ENCODE results near the gene DPYSL4. TPM values are rescaled to one million over a fixed set of nuclear protein-coding genes. Genes with fewer than 3 reads are reported as not detected.

Gene DPYSL4
- total RNA-seq, 2 experiments from 2014 or later: 20.9 to 23.2 TPM

- ATAC-seq: peak; percentile 55
- DNase-seq: peak; percentile 41
- intact Hi-C loops (cut with micrococcal nuclease): no loop called here
- Mint-ChIP-seq H3K36me3 (ENCODE audit: low read depth) (peaks cover 2% of the 10 kb centered on the region), H3K27me3 (peaks cover 15% of the 10 kb centered on the region), H3K4me3 (no peak overlapping the region), H3K9me3 (no peaks in the 10 kb centered on the region), H3K27ac (no peak overlapping the region), H3K4me1 (ENCODE audit: low read depth) (no peaks in the 10 kb centered on the region)
- POLR2A ChIA-PET: no interaction called here
- CTCF ChIA-PET: no interaction called here
- no peak for TF ChIP-seq CTCF (IDR thresholded peaks at IDR 0.05)
Observed at GRCh38 chr10:132193907-132194552, 7.3 kb downstream of the DPYSL4 start.

- no peak for DNase-seq
- POLR2A ChIA-PET: no interaction called here
- CTCF ChIA-PET: no interaction called here
- no peak overlapping the region for H3K27ac Mint-ChIP-seq
- peaks cover 2% of the 10 kb centered on the region for H3K36me3 Mint-ChIP-seq (ENCODE audit: low read depth)
- no peaks in the 10 kb centered on the region for H3K4me1 Mint-ChIP-seq (ENCODE audit: low read depth)
- no peak for ATAC-seq
- H3K27me3 Mint-ChIP-seq: peaks cover 8% of the 10 kb centered on the region
- no peak for TF ChIP-seq CTCF (IDR thresholded peaks at IDR 0.05)
- H3K9me3 Mint-ChIP-seq: no peaks in the 10 kb centered on the region
- intact Hi-C loops (cut with micrococcal nuclease): no loop called here
- H3K4me3 Mint-ChIP-seq: no peak overlapping the region
Observed at GRCh38 chr10:132194726-132195125, 8.0 kb downstream of the DPYSL4 start.

GRCh38 chr10:132195366-132196075 lies 8.8 kb downstream of the DPYSL4 start:
- DNase-seq (no peak), ATAC-seq (no peak)
- intact Hi-C loops (cut with micrococcal nuclease): no loop called here
- Mint-ChIP-seq H3K9me3 (no peaks in the 10 kb centered on the region), H3K27ac (no peak overlapping the region), H3K4me1 (ENCODE audit: low read depth) (no peaks in the 10 kb centered on the region), H3K27me3 (peaks cover 3% of the 10 kb centered on the region), H3K36me3 (ENCODE audit: low read depth) (peaks cover 2% of the 10 kb centered on the region), H3K4me3 (no peak overlapping the region)
- ChIA-PET POLR2A (interaction anchor here (0.7 kb wide), 1 partner anchor 47 kb away, joined by 3 read pairs; no protein-coding TSS in a partner anchor), CTCF (no interaction called here)
- no peak for TF ChIP-seq CTCF (IDR thresholded peaks at IDR 0.05)

- Mint-ChIP-seq H3K27me3 (peaks cover 2% of the 10 kb centered on the region), H3K27ac (no peak overlapping the region), H3K9me3 (no peaks in the 10 kb centered on the region), H3K4me1 (ENCODE audit: low read depth) (no peaks in the 10 kb centered on the region), H3K36me3 (ENCODE audit: low read depth) (no peaks in the 10 kb centered on the region), H3K4me3 (no peak overlapping the region)
- ChIA-PET POLR2A (interaction anchor here (0.7 to 0.9 kb wide), 2 partner anchors 9 to 48 kb away, joined by 3 read pairs; no protein-coding TSS in a partner anchor), CTCF (no interaction called here)
- ATAC-seq (no peak), DNase-seq (no peak)
- intact Hi-C loops (cut with micrococcal nuclease): no loop called here
- no peak for TF ChIP-seq CTCF (IDR thresholded peaks at IDR 0.05)
Observed at GRCh38 chr10:132196178-132197113, 9.7 kb downstream of the DPYSL4 start.
